Neural progenitor cell (in vitro differentiated cells): Measurements from ENCODE around the gene TAS2R46. TPM values are rescaled to one million over a fixed set of nuclear protein-coding genes. Genes with fewer than 3 reads are reported as not detected.
"Not testable (repeated sequence)": the region's sequence is repeated elsewhere in the genome, so short reads cannot be mapped to it uniquely, and the experiment has no call there.

Experiments used
- DNase-seq: peaks from one replicate; pipeline ENCODE4 v3.0.0-alpha.2; 2016; ENCODE audit warnings: low spot score
- H2AFZ ChIP-seq: fragments of 200-600 bp; sonication (generic); replicated peaks from 2 replicates; pipeline ENCODE4 v1.6.1; 2016; ENCODE audit warnings: antibody characterized with exemption
- H3F3A ChIP-seq: fragments of 200-600 bp; sonication (generic); 2 replicates; pipeline ENCODE4 v1.6.1; 2016; ENCODE audit warnings: antibody characterized with exemption, low read depth
- H3K27ac ChIP-seq: fragments of 200-600 bp; sonication (generic); 2 replicates; pipeline ENCODE4 v1.5.1; 2016; ENCODE audit warnings: mild to moderate bottlenecking
- H3K27me3 ChIP-seq: fragments of 200-600 bp; sonication (generic); 2 replicates; pipeline ENCODE4 v1.6.1; 2016; ENCODE audit warnings: mild to moderate bottlenecking, moderate library complexity
- H3K36me3 ChIP-seq: fragments of 200-600 bp; sonication (generic); 2 replicates; pipeline ENCODE4 v1.5.1; 2016
- H3K4me1 ChIP-seq: fragments of 200-600 bp; sonication (generic); 2 replicates; pipeline ENCODE4 v1.6.1; 2016; ENCODE audit warnings: mixed run types
- H3K4me2 ChIP-seq: fragments of 200-600 bp; sonication (generic); 2 replicates; pipeline ENCODE4 v1.6.1; 2016
- H3K4me3 ChIP-seq: fragments of 200-600 bp; sonication (generic); 2 replicates; pipeline ENCODE4 v1.5.1; 2016
- H3K79me2 ChIP-seq: fragments of 200-600 bp; sonication (generic); 2 replicates; pipeline ENCODE4 v1.6.1; 2016; ENCODE audit warnings: low read depth
- H3K9ac ChIP-seq: fragments of 200-600 bp; sonication (generic); 2 replicates; pipeline ENCODE4 v1.6.1; 2016
- H3K9me3 ChIP-seq: fragments of 200-600 bp; sonication (generic); 2 replicates; pipeline ENCODE4 v1.5.1; 2016; ENCODE audit warnings: low read depth
- H4K20me1 ChIP-seq: fragments of 200-600 bp; sonication (generic); 2 replicates; pipeline ENCODE4 v1.6.1; 2016; ENCODE audit warnings: low read depth
- H3K27ac Mint-ChIP-seq: 3 replicates; pipeline ENCODE4 v1.8.0; 2021; ENCODE audit warnings: mixed read lengths
- H3K27me3 Mint-ChIP-seq: 2 replicates; pipeline ENCODE4 v1.8.0; 2022; ENCODE audit warnings: low read depth, mild to moderate bottlenecking, inconsistent platforms, moderate library complexity, mixed read lengths; ENCODE audit not compliant: insufficient read depth
- H3K36me3 Mint-ChIP-seq: 3 replicates; pipeline ENCODE4 v1.8.0; 2021; ENCODE audit warnings: mixed read lengths
- H3K4me1 Mint-ChIP-seq: 3 replicates; pipeline ENCODE4 v1.8.0; 2021; ENCODE audit warnings: mixed read lengths
- H3K4me3 Mint-ChIP-seq: 3 replicates; pipeline ENCODE4 v1.8.0; 2021; ENCODE audit warnings: mild to moderate bottlenecking, moderate library complexity, mixed read lengths
- H3K9me3 Mint-ChIP-seq: 3 replicates; pipeline ENCODE4 v1.8.0; 2020; ENCODE audit warnings: mixed read lengths
- CTCF ChIP-seq: fragments of 200-600 bp; sonication (generic); IDR thresholded peaks from 2 replicates; pipeline ENCODE4 v1.5.1; 2017; ENCODE audit warnings: antibody characterized with exemption, mild to moderate bottlenecking
- EZH2 ChIP-seq: fragments of 200-600 bp; sonication (generic); IDR thresholded peaks from 2 replicates; pipeline ENCODE4 v1.6.1; 2017; ENCODE audit warnings: antibody characterized with exemption, mild to moderate bottlenecking, moderate library complexity
- EZH2phosphoT487 ChIP-seq: fragments of 200-600 bp; sonication (generic); IDR thresholded peaks from 2 replicates; pipeline ENCODE4 v1.6.1; 2017; ENCODE audit warnings: antibody characterized with exemption
- total RNA-seq: library from RNA; depleted of rRNA; stranded (reverse); fragments of >200 nt; gene quantifications from 2 replicates; pipeline ENCODE4 v1.2.3, GENCODE V29; 2015; ENCODE audit warnings: low replicate concordance

The TAS2R46 gene
- total RNA-seq, result 1.9 and 3.5 TPM in 2 replicates

- not testable (repeated sequence) for DNase-seq, H3K4me3 Mint-ChIP-seq, H3K4me1 Mint-ChIP-seq, H2AFZ ChIP-seq, H3K9ac ChIP-seq, H3K4me1 ChIP-seq, H3K27ac ChIP-seq, H3F3A ChIP-seq, H3K9me3 Mint-ChIP-seq, H3K27ac Mint-ChIP-seq, H3K27me3 ChIP-seq, H3K4me2 ChIP-seq, H3K36me3 ChIP-seq, H3K4me3 ChIP-seq, H3K27me3 Mint-ChIP-seq, H3K9me3 ChIP-seq
- H3K36me3 Mint-ChIP-seq, result peaks cover 13% of the 10 kb centered on the region
- Histone ChIP-seq H4K20me1 (peaks cover 14% of the 10 kb centered on the region), H3K79me2 (peaks cover 48% of the 10 kb centered on the region)
These were observed at the start of gene TAS2R46 for GRCh38 chr12:11062194-11062593. Gene TAS2R46, minus strand, starts transcription at chr12:11062294. Its CDS starts 0 bp downstream, at chr12:11062294.

GRCh38 chr12:11111213-11111612 lies 49.1 kb upstream of the TAS2R46 start:
- H3K27ac ChIP-seq, H4K20me1 ChIP-seq, H3K4me1 ChIP-seq, H3K9me3 ChIP-seq, H3F3A ChIP-seq, H3K27ac Mint-ChIP-seq, H3K4me1 Mint-ChIP-seq, H3K4me3 Mint-ChIP-seq, DNase-seq, H3K27me3 Mint-ChIP-seq, H3K9ac ChIP-seq, H3K4me3 ChIP-seq, H3K36me3 ChIP-seq, H3K4me2 ChIP-seq, H3K27me3 ChIP-seq, H2AFZ ChIP-seq: not testable (repeated sequence)
- peaks cover 93% of the 10 kb centered on the region for H3K79me2 ChIP-seq
- peaks cover 78% of the 10 kb centered on the region for H3K36me3 Mint-ChIP-seq
- H3K9me3 Mint-ChIP-seq, result peaks cover 86% of the 10 kb centered on the region

- no peaks in the 10 kb centered on the region for H3K36me3 ChIP-seq
- no peak overlapping the region for H3K4me3 ChIP-seq
- H3K4me3 Mint-ChIP-seq, result no peak overlapping the region
- no peak overlapping the region for H2AFZ ChIP-seq
- H3K79me2 ChIP-seq, result peaks cover 89% of the 10 kb centered on the region
- H3K27me3 Mint-ChIP-seq, result peaks cover 3% of the 10 kb centered on the region
- TF ChIP-seq EZH2 (no peak), CTCF (no peak), EZH2phosphoT487 (no peak)
- no peak overlapping the region for H3K27ac Mint-ChIP-seq
- H4K20me1 ChIP-seq, result no peaks in the 10 kb centered on the region
- no peaks in the 10 kb centered on the region for H3F3A ChIP-seq
- H3K4me2 ChIP-seq, result no peak overlapping the region
- H3K27me3 ChIP-seq, result no peaks in the 10 kb centered on the region
- H3K27ac ChIP-seq, result no peak overlapping the region
- no peak for DNase-seq
- H3K36me3 Mint-ChIP-seq, result peaks cover 70% of the 10 kb centered on the region
- no peaks in the 10 kb centered on the region for H3K4me1 ChIP-seq
- H3K9me3 Mint-ChIP-seq, result peaks cover 75% of the 10 kb centered on the region
- no peak overlapping the region for H3K9ac ChIP-seq
- peaks cover 6% of the 10 kb centered on the region for H3K9me3 ChIP-seq
- H3K4me1 Mint-ChIP-seq, result no peaks in the 10 kb centered on the region
These were observed 46.8 kb upstream of the TAS2R46 start for GRCh38 chr12:11108862-11109261.

- Histone ChIP-seq H3K4me1 (no peaks in the 10 kb centered on the region), H3K79me2 (peaks cover 89% of the 10 kb centered on the region), H2AFZ (no peak overlapping the region), H3K4me2 (no peak overlapping the region), H3F3A (no peaks in the 10 kb centered on the region), H4K20me1 (no peaks in the 10 kb centered on the region), H3K4me3 (no peak overlapping the region), H3K27ac (no peak overlapping the region), H3K27me3 (no peaks in the 10 kb centered on the region), H3K9ac (no peak overlapping the region), H3K9me3 (peaks cover 6% of the 10 kb centered on the region), H3K36me3 (no peaks in the 10 kb centered on the region)
- no peak for DNase-seq
- Mint-ChIP-seq H3K4me1 (no peaks in the 10 kb centered on the region), H3K9me3 (peaks cover 72% of the 10 kb centered on the region), H3K36me3 (peaks cover 65% of the 10 kb centered on the region), H3K27ac (no peak overlapping the region), H3K27me3 (peaks cover 3% of the 10 kb centered on the region), H3K4me3 (no peak overlapping the region)
- TF ChIP-seq EZH2phosphoT487 (no peak), CTCF (no peak), EZH2 (no peak)
These were observed 45.6 kb upstream of the TAS2R46 start for GRCh38 chr12:11107719-11108118.
